H1 (cell line): ENCODE results near the gene BEX2. TPM values are rescaled to one million over a fixed set of nuclear protein-coding genes. Genes with fewer than 3 reads are reported as not detected.

Experiments
- CTCF ChIA-PET: fragments of 300-600 bp; sonication (Branson Sonifier 250); formaldehyde crosslinking; loops from one replicate; lab custom pipeline; 2021; ENCODE audit not compliant: partially characterized antibody; lab: Charles Lee
- POLR2A ChIA-PET: fragments of 300-600 bp; sonication (Branson Sonifier 250); formaldehyde crosslinking; loops from one replicate; lab custom pipeline; 2021; ENCODE audit warnings: inconsistent platforms; ENCODE audit not compliant: partially characterized antibody; lab: Charles Lee
- DNase-seq, 2 experiments: peaks; one replicate each; pipeline versions ENCODE4 v3.0.0 to v3.0.0-alpha.2; 2010 to 2022; ENCODE audit warnings: low spot score in 2 of 2, low read depth in 1 of 2, mixed read lengths in 1 of 2
- FAIRE-seq: peaks from 2 replicates; lab custom pipeline; 2011; peaks lifted over from hg19 to GRCh38; lab: Jason Lieb, UNC
- H2AFZ ChIP-seq: 2 replicates; pipeline ENCODE4 v1.8.1; 2012; ENCODE audit warnings: low read length, inconsistent platforms
- H2AK5ac ChIP-seq: 2 replicates; pipeline ENCODE4 v1.6.1; 2013; ENCODE audit warnings: low read depth, low read length
- H2BK120ac ChIP-seq: replicated peaks from 2 replicates; pipeline ENCODE3; 2013; ENCODE audit warnings: low read depth, low read length, inconsistent platforms
- H2BK12ac ChIP-seq: 2 replicates; pipeline ENCODE4 v1.6.1; 2013; ENCODE audit warnings: low read depth, low read length
- H2BK15ac ChIP-seq: 2 replicates; pipeline ENCODE4 v1.6.1; 2013; ENCODE audit warnings: low read length
- H2BK20ac ChIP-seq: 2 replicates; pipeline ENCODE4 v1.6.1; 2013; ENCODE audit warnings: low read length
- H2BK5ac ChIP-seq: 2 replicates; pipeline ENCODE4 v1.6.1; 2013; ENCODE audit warnings: low read depth, low read length
- H3K14ac ChIP-seq: 2 replicates; pipeline ENCODE4 v1.6.1; 2013; ENCODE audit warnings: inconsistent platforms; ENCODE audit not compliant: insufficient read length
- H3K18ac ChIP-seq: 2 replicates; pipeline ENCODE4 v1.6.1; 2013; ENCODE audit warnings: low read length; ENCODE audit errors: extremely low read depth
- H3K23ac ChIP-seq: 2 replicates; pipeline ENCODE4 v1.6.1; 2013; ENCODE audit warnings: inconsistent platforms; ENCODE audit not compliant: insufficient read length
- H3K23me2 ChIP-seq: 2 replicates; pipeline ENCODE4 v1.6.1; 2013; ENCODE audit warnings: low read depth, low read length
- H3K27ac ChIP-seq: 2 replicates; pipeline ENCODE4 v1.6.1; 2011; ENCODE audit warnings: low read depth, low read length, inconsistent platforms
- H3K27me3 ChIP-seq, 4 experiments: replicated peaks in 1 of 4; 1 replicate in 1 of 4; 2 replicates in 3 of 4; pipeline versions ENCODE4 v1.6.1 to v1.8.1; 2011 to 2013; ENCODE audit warnings: low read length in 3 of 4, mild to moderate bottlenecking in 3 of 4, inconsistent platforms in 2 of 4, mixed read lengths in 2 of 4, moderate library complexity in 1 of 4; ENCODE audit not compliant: control insufficient read depth in 3 of 4, insufficient read depth in 3 of 4; ENCODE audit errors: extremely low read depth in 1 of 4
- H3K36me3 ChIP-seq, 4 experiments: 2 replicates each; pipeline versions ENCODE4 v1.6.1 to v1.8.1; 2011 to 2013; ENCODE audit warnings: mild to moderate bottlenecking in 4 of 4, low read length in 3 of 4, moderate library complexity in 2 of 4, control low read depth in 1 of 4, inconsistent platforms in 1 of 4; ENCODE audit not compliant: insufficient read depth in 4 of 4, control insufficient read depth in 2 of 4
- H3K4ac ChIP-seq: replicated peaks from 2 replicates; pipeline ENCODE3; 2013; ENCODE audit warnings: low read length, low read depth, mixed read lengths, inconsistent platforms; ENCODE audit not compliant: insufficient read length
- H3K4me1 ChIP-seq, 4 experiments: replicated peaks in 1 of 4; 1 replicate in 1 of 4; 2 replicates in 3 of 4; pipeline versions ENCODE4 v1.6.1 to v1.8.1; 2011 to 2013; ENCODE audit warnings: low read length in 3 of 4, inconsistent platforms in 2 of 4, mixed read lengths in 1 of 4; ENCODE audit not compliant: insufficient read depth in 4 of 4, control insufficient read depth in 3 of 4
- H3K4me2 ChIP-seq, 2 experiments: 2 replicates each; pipeline versions ENCODE4 v1.6.1 to v1.8.1; 2011 to 2013; ENCODE audit warnings: low read depth in 2 of 2, low read length in 2 of 2, control low read depth in 1 of 2, inconsistent platforms in 1 of 2, mild to moderate bottlenecking in 1 of 2; ENCODE audit not compliant: insufficient read depth in 1 of 2
- H3K4me3 ChIP-seq, 4 experiments: fragments of 200-600, 300-600 bp in 1 of 4; sonication (generic), shearing (Covaris generic), sonication (Bioruptor Twin) in 1 of 4; 2 replicates each; pipeline versions ENCODE4 v1.5.1 to v1.8.1; 2011 to 2016; ENCODE audit warnings: low read length in 4 of 4, low read depth in 3 of 4, control low read depth in 2 of 4, inconsistent platforms in 2 of 4, mild to moderate bottlenecking in 2 of 4, mixed read lengths in 1 of 4, moderate library complexity in 1 of 4; ENCODE audit not compliant: insufficient read depth in 2 of 4; ENCODE audit errors: extremely low read depth in 1 of 4
- H3K56ac ChIP-seq: replicated peaks from 2 replicates; pipeline ENCODE3; 2013; ENCODE audit warnings: low read depth, mild to moderate bottlenecking, mixed read lengths, low read length, inconsistent platforms; ENCODE audit not compliant: insufficient read length
- H3K79me1 ChIP-seq: 2 replicates; pipeline ENCODE4 v1.6.1; 2013; ENCODE audit warnings: low read depth, low read length, control low read depth
- H3K79me2 ChIP-seq, 2 experiments: 2 replicates each; pipeline versions ENCODE4 v1.6.1 to v1.8.1; 2012 to 2013; ENCODE audit warnings: low read length in 2 of 2, mild to moderate bottlenecking in 2 of 2, inconsistent platforms in 1 of 2; ENCODE audit not compliant: insufficient read depth in 2 of 2, control insufficient read depth in 1 of 2
- H3K9ac ChIP-seq, 4 experiments: replicated peaks in 1 of 4; 1 replicate in 1 of 4; 2 replicates in 3 of 4; pipeline versions ENCODE4 v1.6.1 to v1.8.1; 2011 to 2013; ENCODE audit warnings: low read depth in 3 of 4, low read length in 3 of 4, control low read depth in 2 of 4, mild to moderate bottlenecking in 2 of 4, moderate library complexity in 2 of 4, inconsistent platforms in 1 of 4; ENCODE audit errors: extremely low read depth in 1 of 4
- H3K9me3 ChIP-seq, 2 experiments: 2 replicates each; pipeline versions ENCODE4 v1.6.1 to v1.8.1; 2012 to 2013; ENCODE audit warnings: mild to moderate bottlenecking in 2 of 2, moderate library complexity in 2 of 2, control low read depth in 1 of 2, inconsistent platforms in 1 of 2, low read depth in 1 of 2, low read length in 1 of 2, mixed read lengths in 1 of 2; ENCODE audit not compliant: insufficient read depth in 2 of 2
- H4K20me1 ChIP-seq, 2 experiments: replicated peaks in 1 of 2; 2 replicates each; pipeline versions ENCODE3 to v1.8.1; 2011 to 2013; ENCODE audit warnings: inconsistent platforms in 2 of 2, low read length in 2 of 2, mild to moderate bottlenecking in 1 of 2; ENCODE audit not compliant: insufficient read depth in 2 of 2, control insufficient read depth in 1 of 2
- H4K5ac ChIP-seq: 2 replicates; pipeline ENCODE4 v1.6.1; 2013; ENCODE audit warnings: low read length, low read depth, mixed read lengths, inconsistent platforms; ENCODE audit not compliant: insufficient read length
- H4K8ac ChIP-seq: 2 replicates; pipeline ENCODE4 v1.8.0; 2013; ENCODE audit warnings: mild to moderate bottlenecking, moderate library complexity, low read length, inconsistent platforms; ENCODE audit not compliant: insufficient read depth; ENCODE audit errors: extremely low read depth
- H4K91ac ChIP-seq: replicated peaks from 2 replicates; pipeline ENCODE3; 2013; ENCODE audit warnings: low read length, mixed read lengths, inconsistent platforms; ENCODE audit not compliant: insufficient read length
- CHD2 ChIP-seq: IDR thresholded peaks from 2 replicates; pipeline ENCODE4 v1.6.1; 2012; ENCODE audit warnings: low read length, improper control_type of control experiment
- KDM4A ChIP-seq: IDR thresholded peaks from one replicate; pipeline ENCODE4 v1.7.1; 2012; ENCODE audit warnings: low read depth, mild to moderate bottlenecking, moderate library complexity, low read length, inconsistent platforms; ENCODE audit not compliant: severe bottlenecking
- KDM5A ChIP-seq: fragments of 200-600 bp; IDR thresholded peaks from 2 replicates; pipeline ENCODE4 v1.7.1; 2012; ENCODE audit warnings: mild to moderate bottlenecking, low read length, inconsistent platforms, mixed read lengths
- NANOG ChIP-seq: IDR thresholded peaks from 2 replicates; pipeline ENCODE4 v1.6.1; 2011; ENCODE audit warnings: low read length, low read depth, mild to moderate bottlenecking, inconsistent platforms; ENCODE audit not compliant: insufficient read depth, poor library complexity, severe bottlenecking
- RAD21 ChIP-seq, 2 experiments: IDR thresholded peaks in 1 of 2; conservative IDR thresholded peaks in 1 of 2; 2 replicates each; pipeline ENCODE4 v1.6.1; 2011; ENCODE audit warnings: low read depth in 2 of 2, low read length in 2 of 2, improper control_type of control experiment in 1 of 2, inconsistent platforms in 1 of 2, mild to moderate bottlenecking in 1 of 2, moderate library complexity in 1 of 2
- SUZ12 ChIP-seq: fragments of 200-600 bp; sonication (generic); IDR thresholded peaks from 2 replicates; pipeline ENCODE4 v1.6.1; 2012; ENCODE audit warnings: mild to moderate bottlenecking, inconsistent platforms, low read length, moderate library complexity, mixed read lengths
- YY1 ChIP-seq: IDR thresholded peaks from 2 replicates; pipeline ENCODE4 v1.6.1; 2011; ENCODE audit warnings: low read depth, mild to moderate bottlenecking, low read length
- WGBS, 2 experiments: shearing (Covaris generic) in 1 of 2; methylation state at CpG; one replicate each; pipeline versions ENCODE4 v1.1.6 to v1.1.7; 2013 to 2015; ENCODE audit warnings: low lambda C conversion rate in 2 of 2, mixed read lengths in 2 of 2, inconsistent platforms in 1 of 2, low coverage in 1 of 2, missing lambda C conversion rate in 1 of 2; ENCODE audit not compliant: insufficient replicate concordance in 2 of 2, insufficient coverage in 1 of 2, insufficient read length in 1 of 2; ENCODE audit errors: extremely low coverage in 1 of 2, missing lambda C conversion rate in 1 of 2; 5-methylcytosine and 5-hydroxymethylcytosine counted together
- long read RNA-seq, 2 experiments: library from RNA in 1 of 2; library from capped mRNA in 1 of 2; stranded (forward); transcript quantifications; one replicate each; pipeline ENCODE4 v2.0.0, GENCODE V29; 2021; ENCODE audit warnings: inconsistent platforms in 1 of 2
- polyA minus RNA-seq, 3 experiments: library from RNA; depleted of rRNA, polyadenylated mRNA; stranded (reverse); fragments of >200 nt; gene quantifications; 1 replicate in 2 of 3; 2 replicates in 1 of 3; pipeline ENCODE4 v1.2.3, GENCODE V29; 2011
- polyA plus RNA-seq, 7 experiments: library from polyadenylated mRNA; depleted of rRNA in 3 of 7; stranded (reverse) in 5 of 7; unstranded in 2 of 7; fragments of >200 nt in 5 of 7; fragments of 200-250 nt in 2 of 7; gene quantifications; 1 replicate in 5 of 7; 2 replicates in 1 of 7; 4 replicates in 1 of 7; pipeline versions ENCODE4 v1.2.1 to v1.2.3, GENCODE V29; 2011 to 2013; ENCODE audit warnings: missing spikeins in 2 of 7, mixed read lengths in 2 of 7
- total RNA-seq: library from RNA; stranded (reverse); fragmentation: NEBNext Ultra II Directional; extraction: Animal tissue kit (Norgen Biotek cat#: 25700); gene quantifications from 2 replicates; pipeline ENCODE4 v1.2.1, GENCODE V29; 2021

The BEX2 gene
- total RNA-seq (57.5 and 60.2 TPM in 2 replicates), polyA plus RNA-seq (2011; rRNA removed) (37.6 and 53.8 TPM in 2 replicates), polyA minus RNA-seq (2011; rRNA and poly(A)+ RNA removed) (11.7 and 16.5 TPM in 2 replicates)
- polyA plus RNA-seq (2011; cell fraction: cytosol; rRNA removed) = 92.2 TPM
- 25.5 TPM for polyA plus RNA-seq (2011; cell fraction: nucleus; rRNA removed)
- 89.0 to 98.7 TPM (median 94.1 TPM) in 4 replicates for polyA plus RNA-seq (2012, experiment 1 of 2)
- polyA plus RNA-seq (2012, experiment 2 of 2) = 42.8 TPM
- polyA plus RNA-seq (2013, experiment 1 of 2) = 57.4 TPM
- polyA plus RNA-seq (2013, experiment 2 of 2) = 61.1 TPM
- polyA minus RNA-seq (2011; cell fraction: cytosol; rRNA and poly(A)+ RNA removed) = 17.6 TPM
- polyA minus RNA-seq (2011; cell fraction: nucleus; rRNA and poly(A)+ RNA removed) = 15.8 TPM
- long read RNA-seq, experiment 1, transcript BEX2-202 (3 exons, 899 nt) = major isoform, 23 of 102 reads
- long read RNA-seq, experiment 1, partial matches to known transcripts = 64 of 102 reads
- long read RNA-seq, experiment 1, other reads (novel, unspliced or antisense) = 5 of 102 reads
- long read RNA-seq, experiment 2, transcript BEX2-201 (3 exons, 668 nt) = minor isoform, 17 of 263 reads
- long read RNA-seq, experiment 2, transcript BEX2-202 (3 exons, 899 nt) = major isoform, 244 of 263 reads
- long read RNA-seq, experiment 2, partial matches to known transcripts = 0 of 263 reads
- long read RNA-seq, experiment 2, other reads (novel, unspliced or antisense) = 2 of 263 reads

- H4K8ac ChIP-seq = peak within 1 kb of the TSS; percentile 79; the same call in 1 of the 2 replicates
- no peaks in the 10 kb centered on the region; the same call in 1 of the 2 replicates for H3K23me2 ChIP-seq
- H2BK12ac ChIP-seq = no peak within 1 kb of the TSS
- no peaks in the 10 kb centered on the region for H3K27me3 ChIP-seq
- H3K79me1 ChIP-seq = no peaks in the 10 kb centered on the region
- H2AFZ ChIP-seq = peak within 1 kb of the TSS; percentile 88
- no peak within 1 kb of the TSS; the same call in 1 of the 2 replicates for H3K18ac ChIP-seq
- H3K4ac ChIP-seq = no peak within 1 kb of the TSS
- H3K56ac ChIP-seq = no peak within 1 kb of the TSS
- H3K14ac ChIP-seq = no peak within 1 kb of the TSS
- H4K20me1 ChIP-seq = no peaks in the 10 kb centered on the region
- peak within 1 kb of the TSS; percentile 75; the same call in 1 of the 2 replicates for H3K27ac ChIP-seq
- no peak within 1 kb of the TSS for H3K23ac ChIP-seq
- ChIA-PET CTCF (interaction anchor here (0.9 kb wide), 1 partner anchor 179 kb away, joined by 4 read pairs; no protein-coding TSS in a partner anchor), POLR2A (interaction anchor here (0.6 to 1.9 kb wide), 7 partner anchors 17 to 179 kb away, joined by 3 to 8 read pairs (median 4); partner anchors contain the start of genes TCEAL7 and TCEAL9)
- no peak within 1 kb of the TSS for H2BK15ac ChIP-seq
- H2BK20ac ChIP-seq = no peak within 1 kb of the TSS
- peak within 1 kb of the TSS; percentile 50 to 66 for H3K4me2 ChIP-seq
- peak within 1 kb of the TSS; percentile 57 for H4K5ac ChIP-seq
- WGBS, 2 experiments = 11% methylated on average over 4 of the region's 52 CpGs; no CpG with 5 or more reads in 1 of the 2 experiments
- peak within 1 kb of the TSS; percentile 55 to 87 (median 66); a peak in 6 of 7 replicates for H3K9ac ChIP-seq
- H3K9me3 ChIP-seq = no peaks in the 10 kb centered on the region
- H3K79me2 ChIP-seq = no peaks in the 10 kb centered on the region
- DNase-seq = peak; percentile 46 to 85
- no peak within 1 kb of the TSS for H2BK120ac ChIP-seq
- no peak within 1 kb of the TSS for H2AK5ac ChIP-seq
- peaks cover 0 to 6% (median 0%) of the 10 kb centered on the region in 4 experiments; a peak in 1 of 8 replicates for H3K36me3 ChIP-seq
- peak within 1 kb of the TSS; percentile 59 to 92 (median 70) for H3K4me3 ChIP-seq
- peak; percentile 95 for FAIRE-seq
- H4K91ac ChIP-seq = no peak within 1 kb of the TSS
- H2BK5ac ChIP-seq = no peak within 1 kb of the TSS
- no peaks in the 10 kb centered on the region for H3K4me1 ChIP-seq
- TF ChIP-seq KDM4A = peak; percentile 18
- no peak for TF ChIP-seq YY1
- TF ChIP-seq RAD21 (IDR thresholded peaks at IDR 0.05 in 1 of 2, conservative IDR thresholded peaks at IDR 0.05 in 1 of 2; ENCODE audit: low read depth in 2 of 2, low read length in 2 of 2) = no peak
- TF ChIP-seq KDM5A = no peak
- TF ChIP-seq CHD2 = no peak
- TF ChIP-seq SUZ12 = no peak
- no peak for TF ChIP-seq NANOG
Observed at GRCh38 chrX:103310555-103311398, at the start of gene BEX2. Gene BEX2 (minus strand): TSS chrX:103310990. CDS start chrX:103309976, 1,014 bp downstream.
